Gastroesophageal sphincter (tissue), 3 donors: ENCODE measurements around the gene HIGD2A.
A peak's percentile ranks its signal among the peaks of the same experiment; 100 is the strongest.

Experiments used
- EP300 ChIP-seq: sonication (generic); formaldehyde crosslinking; IDR thresholded peaks from one replicate; pipeline ENCODE4 v1.6.1; 2017; ENCODE audit warnings: antibody characterized with exemption, mild to moderate bottlenecking
- POLR2A ChIP-seq, 2 donors: fragments of 450-650 bp; IDR thresholded peaks; one replicate each; pipeline ENCODE4 v1.6.1; 2017; ENCODE audit warnings: antibody characterized with exemption in 2 of 2, mild to moderate bottlenecking in 2 of 2, moderate library complexity in 1 of 2
- POLR2AphosphoS5 ChIP-seq: sonication (generic); formaldehyde crosslinking; IDR thresholded peaks from one replicate; pipeline ENCODE4 v1.6.1; 2017; ENCODE audit warnings: antibody characterized with exemption
- TF ChIP-seq, protein P1 (sequence below), 4 experiments: fragments of 200-600 bp in 2 of 4; fragments of 450-650 bp in 2 of 4; sonication (generic) in 1 of 4; IDR thresholded peaks; one replicate each; pipeline ENCODE4 v1.5.1; 2017 to 2019; ENCODE audit warnings: antibody characterized with exemption in 4 of 4, mild to moderate bottlenecking in 2 of 4, moderate library complexity in 2 of 4

DNA sequence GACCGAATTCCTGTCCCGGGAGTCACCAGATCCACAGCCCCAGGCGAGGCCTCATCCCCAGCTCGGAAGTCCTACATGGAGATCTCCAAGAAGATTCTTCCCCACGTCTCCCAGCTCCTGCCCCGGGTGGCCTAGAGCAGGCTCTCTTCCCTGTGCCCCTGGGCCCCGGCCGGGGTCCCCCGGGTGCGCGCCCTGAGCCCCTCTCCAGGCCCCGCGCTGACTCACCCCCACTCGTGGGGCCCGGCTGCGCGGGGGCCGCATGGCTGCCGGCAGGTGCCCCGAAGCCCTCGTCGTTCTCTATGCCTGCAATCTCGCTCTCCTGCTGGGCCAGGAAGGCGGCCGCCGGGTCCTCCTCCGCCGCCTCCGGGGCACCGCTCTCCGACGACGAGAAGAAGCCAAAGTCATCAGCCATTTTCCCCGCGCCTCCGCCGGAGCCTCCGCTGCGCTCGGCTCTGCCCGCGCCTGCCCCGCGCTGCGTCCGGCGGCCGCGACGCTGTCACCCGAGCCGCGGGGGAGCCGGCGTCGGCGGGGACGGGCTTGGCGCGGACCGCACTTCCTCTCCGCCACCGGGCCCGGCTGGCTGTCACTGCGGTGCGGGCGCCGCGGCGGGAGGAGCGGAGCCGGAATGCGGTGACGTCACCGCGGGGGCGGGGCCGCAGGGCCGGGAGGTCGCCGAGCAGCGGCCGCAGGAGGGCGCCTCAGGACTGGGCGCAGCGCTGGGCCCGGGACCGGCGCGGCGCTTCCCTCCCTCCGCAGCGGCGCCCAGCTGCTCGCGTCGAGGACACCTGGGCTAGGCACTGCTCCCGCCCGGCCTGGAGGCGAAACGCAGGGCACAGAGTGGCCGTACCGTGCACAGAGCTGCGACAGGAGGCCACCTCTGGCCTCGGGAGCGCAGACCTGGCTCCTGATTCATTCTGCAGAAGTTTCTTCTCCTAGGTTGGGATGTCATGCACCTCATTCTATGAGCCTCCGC lies 27.7 kb downstream of the HIGD2A start, which contains the start of gene CLTB:
- TF ChIP-seq POLR2AphosphoS5: peak; percentile 86
- TF ChIP-seq, protein P1, sequence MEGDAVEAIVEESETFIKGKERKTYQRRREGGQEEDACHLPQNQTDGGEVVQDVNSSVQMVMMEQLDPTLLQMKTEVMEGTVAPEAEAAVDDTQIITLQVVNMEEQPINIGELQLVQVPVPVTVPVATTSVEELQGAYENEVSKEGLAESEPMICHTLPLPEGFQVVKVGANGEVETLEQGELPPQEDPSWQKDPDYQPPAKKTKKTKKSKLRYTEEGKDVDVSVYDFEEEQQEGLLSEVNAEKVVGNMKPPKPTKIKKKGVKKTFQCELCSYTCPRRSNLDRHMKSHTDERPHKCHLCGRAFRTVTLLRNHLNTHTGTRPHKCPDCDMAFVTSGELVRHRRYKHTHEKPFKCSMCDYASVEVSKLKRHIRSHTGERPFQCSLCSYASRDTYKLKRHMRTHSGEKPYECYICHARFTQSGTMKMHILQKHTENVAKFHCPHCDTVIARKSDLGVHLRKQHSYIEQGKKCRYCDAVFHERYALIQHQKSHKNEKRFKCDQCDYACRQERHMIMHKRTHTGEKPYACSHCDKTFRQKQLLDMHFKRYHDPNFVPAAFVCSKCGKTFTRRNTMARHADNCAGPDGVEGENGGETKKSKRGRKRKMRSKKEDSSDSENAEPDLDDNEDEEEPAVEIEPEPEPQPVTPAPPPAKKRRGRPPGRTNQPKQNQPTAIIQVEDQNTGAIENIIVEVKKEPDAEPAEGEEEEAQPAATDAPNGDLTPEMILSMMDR (IDR thresholded peaks at IDR 0.05): peak in 3 of 4 experiments; percentile 90 to 95 (median 94)
- TF ChIP-seq POLR2A (IDR thresholded peaks at IDR 0.05): peak; percentile 82 to 95
- no peak for TF ChIP-seq EP300
